ENCODE measurements around the gene TSGA10IP.

Gene TSGA10IP

GRCh38 chr11:65919573-65920371, 25.5 kb upstream of the TSGA10IP start:
- Histone ChIP-seq H3F3A (ENCODE audit: low read depth) (no peaks in the 10 kb centered on the region), H3K4me3 (ENCODE audit: low read length, poor library complexity, severe bottlenecking) (peak overlapping the region; percentile 96), H3K9ac (ENCODE audit: low read depth, low read length, poor library complexity, severe bottlenecking) (peak overlapping the region; percentile 82), H3K36me3 (ENCODE audit: insufficient read depth, low read length) (peaks cover 8% of the 10 kb centered on the region; the same call in 1 of the 2 replicates), H3K79me2 (ENCODE audit: insufficient read depth, low read length) (peaks cover 43% of the 10 kb centered on the region), H2AFZ (ENCODE audit: low read length) (peak overlapping the region; percentile 94), H3K27me3 (ENCODE audit: insufficient read depth, low read length, poor library complexity, severe bottlenecking) (no peaks in the 10 kb centered on the region), H3K9me2 (replicated peaks; ENCODE audit: low read depth, low read length) (no peaks in the 10 kb centered on the region), H3K4me1 (ENCODE audit: insufficient read depth, low read length, poor library complexity, severe bottlenecking) (peaks cover 33% of the 10 kb centered on the region), H3K4me2 (ENCODE audit: low read depth, low read length, poor library complexity, severe bottlenecking) (peak overlapping the region; percentile 98), H4K20me1 (ENCODE audit: insufficient read depth, low read length, poor library complexity, severe bottlenecking) (peaks cover 15% of the 10 kb centered on the region), H3K9me3 (ENCODE audit: insufficient read depth, low read depth, low read length) (no peaks in the 10 kb centered on the region)
- no peak for TF ChIP-seq EZH2phosphoT487 (IDR thresholded peaks at IDR 0.05; ENCODE audit: borderline replicate concordance)
- TF ChIP-seq, protein P1, sequence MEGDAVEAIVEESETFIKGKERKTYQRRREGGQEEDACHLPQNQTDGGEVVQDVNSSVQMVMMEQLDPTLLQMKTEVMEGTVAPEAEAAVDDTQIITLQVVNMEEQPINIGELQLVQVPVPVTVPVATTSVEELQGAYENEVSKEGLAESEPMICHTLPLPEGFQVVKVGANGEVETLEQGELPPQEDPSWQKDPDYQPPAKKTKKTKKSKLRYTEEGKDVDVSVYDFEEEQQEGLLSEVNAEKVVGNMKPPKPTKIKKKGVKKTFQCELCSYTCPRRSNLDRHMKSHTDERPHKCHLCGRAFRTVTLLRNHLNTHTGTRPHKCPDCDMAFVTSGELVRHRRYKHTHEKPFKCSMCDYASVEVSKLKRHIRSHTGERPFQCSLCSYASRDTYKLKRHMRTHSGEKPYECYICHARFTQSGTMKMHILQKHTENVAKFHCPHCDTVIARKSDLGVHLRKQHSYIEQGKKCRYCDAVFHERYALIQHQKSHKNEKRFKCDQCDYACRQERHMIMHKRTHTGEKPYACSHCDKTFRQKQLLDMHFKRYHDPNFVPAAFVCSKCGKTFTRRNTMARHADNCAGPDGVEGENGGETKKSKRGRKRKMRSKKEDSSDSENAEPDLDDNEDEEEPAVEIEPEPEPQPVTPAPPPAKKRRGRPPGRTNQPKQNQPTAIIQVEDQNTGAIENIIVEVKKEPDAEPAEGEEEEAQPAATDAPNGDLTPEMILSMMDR (conservative IDR thresholded peaks at IDR 0.05; ENCODE audit: low read length): no peak

DNA sequence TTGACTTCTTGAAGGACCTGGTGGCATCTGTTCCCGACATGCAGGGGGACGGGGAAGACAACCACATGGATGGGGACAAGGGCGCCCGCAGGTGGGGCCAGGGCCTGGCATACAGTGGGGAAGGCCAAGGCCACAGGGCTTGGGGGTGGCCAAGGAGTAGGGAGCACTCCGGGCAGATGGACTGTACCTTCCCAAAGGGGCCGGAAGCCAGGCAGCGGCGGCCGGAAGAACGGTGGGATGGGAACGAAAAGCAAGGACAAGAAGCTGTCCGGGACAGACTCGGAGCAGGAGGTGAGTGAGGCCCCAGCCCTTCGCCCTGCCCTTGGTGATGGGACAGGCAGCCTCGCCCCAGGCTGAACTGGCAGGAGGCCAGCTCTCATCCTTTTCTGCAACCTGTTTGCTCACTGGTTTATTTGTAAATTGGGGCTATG, 24.9 kb upstream of the TSGA10IP start:
- no peaks in the 10 kb centered on the region for H3K9me2 ChIP-seq (replicated peaks; ENCODE audit: low read depth, low read length)
- peak overlapping the region; percentile 96 for H3K4me3 ChIP-seq (ENCODE audit: low read length, poor library complexity, severe bottlenecking)
- peaks cover 15% of the 10 kb centered on the region for H4K20me1 ChIP-seq (ENCODE audit: insufficient read depth, low read length, poor library complexity, severe bottlenecking)
- peaks cover 33% of the 10 kb centered on the region for H3K4me1 ChIP-seq (ENCODE audit: insufficient read depth, low read length, poor library complexity, severe bottlenecking)
- peak overlapping the region; percentile 98 for H3K4me2 ChIP-seq (ENCODE audit: low read depth, low read length, poor library complexity, severe bottlenecking)
- peaks cover 8% of the 10 kb centered on the region; the same call in 1 of the 2 replicates for H3K36me3 ChIP-seq (ENCODE audit: insufficient read depth, low read length)
- H2AFZ ChIP-seq (ENCODE audit: low read length): no peak overlapping the region
- no peaks in the 10 kb centered on the region for H3K27me3 ChIP-seq (ENCODE audit: insufficient read depth, low read length, poor library complexity, severe bottlenecking)
- peaks cover 43% of the 10 kb centered on the region for H3K79me2 ChIP-seq (ENCODE audit: insufficient read depth, low read length)
- no peaks in the 10 kb centered on the region for H3F3A ChIP-seq (ENCODE audit: low read depth)
- H3K9ac ChIP-seq (ENCODE audit: low read depth, low read length, poor library complexity, severe bottlenecking): peak overlapping the region; percentile 82
- no peak for TF ChIP-seq EZH2phosphoT487 (IDR thresholded peaks at IDR 0.05; ENCODE audit: borderline replicate concordance)
- TF ChIP-seq, protein P1 (conservative IDR thresholded peaks at IDR 0.05; ENCODE audit: low read length): no peak
- H3K9me3 ChIP-seq (ENCODE audit: insufficient read depth, low read depth, low read length): no peaks in the 10 kb centered on the region

GRCh38 chr11:65921033-65921555, 24.2 kb upstream of the TSGA10IP start:
- no peaks in the 10 kb centered on the region for H3K27me3 ChIP-seq (ENCODE audit: insufficient read depth, low read length, poor library complexity, severe bottlenecking)
- H3F3A ChIP-seq (ENCODE audit: low read depth): no peaks in the 10 kb centered on the region
- H4K20me1 ChIP-seq (ENCODE audit: insufficient read depth, low read length, poor library complexity, severe bottlenecking): peaks cover 15% of the 10 kb centered on the region
- H3K4me2 ChIP-seq (ENCODE audit: low read depth, low read length, poor library complexity, severe bottlenecking): peak overlapping the region; percentile 98
- H3K9me3 ChIP-seq (ENCODE audit: insufficient read depth, low read depth, low read length): no peaks in the 10 kb centered on the region
- H3K4me3 ChIP-seq (ENCODE audit: low read length, poor library complexity, severe bottlenecking): peak overlapping the region; percentile 96
- no peak for TF ChIP-seq EZH2phosphoT487 (IDR thresholded peaks at IDR 0.05; ENCODE audit: borderline replicate concordance)
- TF ChIP-seq, protein P1 (conservative IDR thresholded peaks at IDR 0.05; ENCODE audit: low read length): no peak
- H3K36me3 ChIP-seq (ENCODE audit: insufficient read depth, low read length): peaks cover 8% of the 10 kb centered on the region; the same call in 1 of the 2 replicates
- no peak overlapping the region for H2AFZ ChIP-seq (ENCODE audit: low read length)
- H3K9ac ChIP-seq (ENCODE audit: low read depth, low read length, poor library complexity, severe bottlenecking): peak overlapping the region; percentile 82
- H3K4me1 ChIP-seq (ENCODE audit: insufficient read depth, low read length, poor library complexity, severe bottlenecking): peaks cover 31% of the 10 kb centered on the region
- peaks cover 41% of the 10 kb centered on the region for H3K79me2 ChIP-seq (ENCODE audit: insufficient read depth, low read length)
- no peaks in the 10 kb centered on the region for H3K9me2 ChIP-seq (replicated peaks; ENCODE audit: low read depth, low read length)
